Endothelial cell of umbilical vein (primary cell): ENCODE measurements around the gene CYP39A1.

Source experiments
- CTCF ChIP-seq, 2 donors: IDR thresholded peaks; 1 replicate in 1 of 2; 2 replicates in 1 of 2; pipeline ENCODE4 v1.5.1; 2011; ENCODE audit warnings: low read length in 2 of 2, mild to moderate bottlenecking in 2 of 2, moderate library complexity in 2 of 2, control low read depth in 1 of 2, inconsistent platforms in 1 of 2, low read depth in 1 of 2; ENCODE audit not compliant: insufficient read depth in 1 of 2; ENCODE audit errors: extremely low read depth in 1 of 2
- EZH2 ChIP-seq: IDR thresholded peaks from 2 replicates; pipeline ENCODE4 v1.6.1; 2012; ENCODE audit warnings: borderline replicate concordance, low read depth, mild to moderate bottlenecking, moderate library complexity, low read length, inconsistent platforms; ENCODE audit not compliant: severe bottlenecking
- JUN ChIP-seq: IDR thresholded peaks from 2 replicates; pipeline ENCODE4 v1.6.1; 2011; ENCODE audit warnings: borderline replicate concordance, low read depth; ENCODE audit not compliant: insufficient read length, insufficient read depth
- MYC ChIP-seq: IDR thresholded peaks from one replicate; pipeline ENCODE4 v1.6.1; 2011; ENCODE audit warnings: mild to moderate bottlenecking, low read depth, low read length

GRCh38 chr6:46538800-46539480 lies 113.7 kb downstream of the CYP39A1 start:
- TF ChIP-seq EZH2 (no peak), CTCF (IDR thresholded peaks at IDR 0.05; ENCODE audit: extremely low read depth in 1 of 2, insufficient read depth in 1 of 2, low read depth in 1 of 2, low read length in 2 of 2) (no peak), JUN (no peak), MYC (no peak)
